ENCODE data around the gene ESRRA.

ESRRA gene

DNA sequence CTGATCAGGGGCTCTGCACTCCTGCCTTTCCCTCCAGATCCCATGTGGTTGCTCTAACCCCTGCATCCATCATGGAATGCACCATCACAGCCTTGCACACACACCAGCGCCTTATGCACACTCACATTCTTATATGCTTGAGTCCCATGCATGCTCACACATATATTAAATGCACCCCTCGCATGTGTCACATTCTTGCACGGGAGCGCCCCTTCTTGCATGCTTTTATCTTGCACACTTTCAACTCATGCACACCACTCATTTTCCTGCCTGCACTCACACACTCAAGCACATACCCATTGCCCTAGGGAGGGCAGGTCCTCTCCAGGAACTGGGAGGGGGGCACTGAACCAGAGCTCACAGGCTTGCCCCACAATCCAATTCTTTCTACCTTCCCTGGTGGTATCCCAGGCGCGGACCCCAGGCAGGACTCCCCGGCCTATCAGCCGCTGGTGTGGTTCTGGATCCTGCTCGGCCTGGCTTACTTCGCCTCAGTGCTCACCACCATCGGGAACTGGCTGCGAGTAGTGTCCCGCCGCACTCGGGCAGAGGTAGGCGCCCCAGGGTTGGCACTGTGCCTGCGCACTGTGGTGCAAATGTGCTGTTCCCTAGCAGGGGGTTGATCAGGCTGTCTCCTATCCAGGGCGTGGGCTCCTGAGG, 7.5 kb upstream of the ESRRA start:
- Histone ChIP-seq H3K9me3 (ENCODE audit: control insufficient read depth in 1 of 2, low read length in 2 of 2) (no peaks in the 10 kb centered on the region), H3K4me3 (ENCODE audit: low read depth in 1 of 2, low read length in 2 of 2) (no peak overlapping the region), H3K27me3 (ENCODE audit: low read depth, low read length) (peaks cover 61% of the 10 kb centered on the region), H3K36me3 (ENCODE audit: control insufficient read depth in 1 of 2, insufficient read depth in 2 of 2, low read length in 2 of 2) (no peaks in the 10 kb centered on the region), H3K4me1 (ENCODE audit: control insufficient read depth in 1 of 2, insufficient read depth in 2 of 2, low read length in 2 of 2) (peaks cover 0 to 22% of the 10 kb centered on the region in 2 donors), H3K27ac (ENCODE audit: low read length) (no peak overlapping the region)

DNA sequence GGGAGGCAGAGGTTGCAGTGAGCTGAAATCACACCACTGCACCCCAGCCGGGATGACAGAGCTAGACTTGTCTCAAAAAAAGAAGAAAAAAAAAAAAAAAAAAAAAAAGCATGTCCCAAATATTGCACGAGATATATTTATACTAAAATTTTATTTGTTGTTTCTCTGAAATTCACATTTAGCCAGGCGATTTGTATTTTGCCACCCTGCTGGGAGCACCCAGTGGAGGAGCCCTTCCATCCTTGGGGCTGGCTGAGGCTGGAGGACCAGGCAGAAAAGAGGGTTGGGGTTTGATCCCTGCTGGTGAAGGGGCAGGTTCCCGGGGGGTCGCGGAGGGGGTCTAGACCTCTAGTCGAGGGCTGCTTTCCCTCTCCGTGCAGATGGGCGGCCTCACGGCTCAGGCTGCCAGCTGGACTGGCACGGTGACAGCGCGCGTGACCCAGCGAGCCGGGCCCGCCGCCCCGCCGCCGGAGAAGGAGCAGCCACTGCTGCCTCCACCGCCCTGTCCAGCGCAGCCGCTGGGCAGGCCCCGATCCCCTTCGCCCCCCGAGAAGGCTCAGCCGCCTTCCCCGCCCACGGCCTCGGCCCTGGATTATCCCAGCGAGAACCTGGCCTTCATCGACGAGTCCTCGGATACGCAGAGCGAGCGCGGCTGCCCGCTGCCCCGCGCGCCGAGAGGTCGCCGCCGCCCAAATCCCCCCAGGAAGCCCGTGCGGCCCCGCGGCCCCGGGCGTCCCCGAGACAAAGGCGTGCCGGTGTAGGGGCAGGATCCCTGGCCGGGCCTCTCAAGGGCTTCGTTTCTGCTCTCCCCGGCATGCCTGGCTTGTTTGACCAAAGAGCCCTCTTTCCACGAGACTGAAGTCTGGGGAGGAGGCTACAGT, 6.1 kb upstream of the ESRRA start:
- peaks cover 52% of the 10 kb centered on the region for H3K27me3 ChIP-seq (ENCODE audit: low read depth, low read length)
- H3K36me3 ChIP-seq (ENCODE audit: control insufficient read depth in 1 of 2, insufficient read depth in 2 of 2, low read length in 2 of 2) = no peaks in the 10 kb centered on the region
- H3K9me3 ChIP-seq (ENCODE audit: control insufficient read depth in 1 of 2, low read length in 2 of 2) = no peaks in the 10 kb centered on the region
- peaks cover 0 to 28% of the 10 kb centered on the region in 2 donors for H3K4me1 ChIP-seq (ENCODE audit: control insufficient read depth in 1 of 2, insufficient read depth in 2 of 2, low read length in 2 of 2)
- H3K27ac ChIP-seq (ENCODE audit: low read length) = no peak overlapping the region
- H3K4me3 ChIP-seq (ENCODE audit: low read depth in 1 of 2, low read length in 2 of 2) = peak overlapping the region in 1 of 2 donors; percentile 58

DNA sequence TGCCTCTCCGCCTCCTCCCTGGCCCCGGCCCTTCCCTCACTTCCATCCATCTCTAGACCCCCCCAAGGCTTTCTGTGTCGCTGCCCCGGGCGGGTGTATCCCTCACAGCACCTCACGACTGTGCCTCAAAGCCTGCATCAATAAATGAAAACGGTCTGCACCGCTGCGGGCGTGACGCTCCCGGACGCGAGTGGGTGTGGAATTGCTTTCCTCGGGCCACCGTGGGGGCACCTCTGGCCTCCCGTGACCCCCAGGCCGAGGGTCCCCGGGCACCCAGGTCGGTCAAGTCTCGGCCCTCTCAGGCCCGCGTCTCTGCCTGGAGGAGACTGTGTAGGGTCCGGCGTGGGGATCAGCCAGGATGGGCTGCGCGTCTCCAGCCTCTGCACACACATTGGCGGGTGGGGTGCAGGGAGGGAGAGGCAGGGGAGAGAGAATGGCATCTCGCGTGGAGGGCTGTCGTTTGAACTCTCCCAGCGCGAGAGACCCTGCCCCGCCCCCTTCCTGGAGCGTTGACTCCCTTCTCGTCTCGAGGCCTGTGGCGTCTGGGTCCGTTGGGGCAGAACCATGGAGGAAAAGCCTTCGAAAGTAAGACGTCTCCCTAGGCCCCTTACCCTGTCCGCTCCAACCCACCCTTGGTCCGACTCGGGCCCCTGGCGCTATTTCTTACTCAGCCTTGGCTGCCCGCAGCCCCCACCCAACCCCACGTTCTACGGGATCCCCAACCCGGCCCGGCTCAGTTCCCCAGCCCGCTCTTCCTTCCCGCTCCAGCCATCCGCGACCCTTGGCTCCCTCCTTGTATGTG, 5.3 kb upstream of the ESRRA start, which contains the start of gene CATSPERZ:
TSS of gene CATSPERZ (plus strand) at position 512 of the 802 bp plus-strand sequence. CDS start at position 565, 53 bp downstream.
- H3K4me1 ChIP-seq (ENCODE audit: control insufficient read depth in 1 of 2, insufficient read depth in 2 of 2, low read length in 2 of 2) = peaks cover 0 to 28% of the 10 kb centered on the region in 2 donors
- peak within 1 kb of the TSS in 1 of 2 donors; percentile 58 for H3K4me3 ChIP-seq (ENCODE audit: low read depth in 1 of 2, low read length in 2 of 2)
- H3K36me3 ChIP-seq (ENCODE audit: control insufficient read depth in 1 of 2, insufficient read depth in 2 of 2, low read length in 2 of 2) = no peaks in the 10 kb centered on the region
- H3K9me3 ChIP-seq (ENCODE audit: control insufficient read depth in 1 of 2, low read length in 2 of 2) = no peaks in the 10 kb centered on the region
- peaks cover 50% of the 10 kb centered on the region for H3K27me3 ChIP-seq (ENCODE audit: low read depth, low read length)
- no peak within 1 kb of the TSS for H3K27ac ChIP-seq (ENCODE audit: low read length)

DNA sequence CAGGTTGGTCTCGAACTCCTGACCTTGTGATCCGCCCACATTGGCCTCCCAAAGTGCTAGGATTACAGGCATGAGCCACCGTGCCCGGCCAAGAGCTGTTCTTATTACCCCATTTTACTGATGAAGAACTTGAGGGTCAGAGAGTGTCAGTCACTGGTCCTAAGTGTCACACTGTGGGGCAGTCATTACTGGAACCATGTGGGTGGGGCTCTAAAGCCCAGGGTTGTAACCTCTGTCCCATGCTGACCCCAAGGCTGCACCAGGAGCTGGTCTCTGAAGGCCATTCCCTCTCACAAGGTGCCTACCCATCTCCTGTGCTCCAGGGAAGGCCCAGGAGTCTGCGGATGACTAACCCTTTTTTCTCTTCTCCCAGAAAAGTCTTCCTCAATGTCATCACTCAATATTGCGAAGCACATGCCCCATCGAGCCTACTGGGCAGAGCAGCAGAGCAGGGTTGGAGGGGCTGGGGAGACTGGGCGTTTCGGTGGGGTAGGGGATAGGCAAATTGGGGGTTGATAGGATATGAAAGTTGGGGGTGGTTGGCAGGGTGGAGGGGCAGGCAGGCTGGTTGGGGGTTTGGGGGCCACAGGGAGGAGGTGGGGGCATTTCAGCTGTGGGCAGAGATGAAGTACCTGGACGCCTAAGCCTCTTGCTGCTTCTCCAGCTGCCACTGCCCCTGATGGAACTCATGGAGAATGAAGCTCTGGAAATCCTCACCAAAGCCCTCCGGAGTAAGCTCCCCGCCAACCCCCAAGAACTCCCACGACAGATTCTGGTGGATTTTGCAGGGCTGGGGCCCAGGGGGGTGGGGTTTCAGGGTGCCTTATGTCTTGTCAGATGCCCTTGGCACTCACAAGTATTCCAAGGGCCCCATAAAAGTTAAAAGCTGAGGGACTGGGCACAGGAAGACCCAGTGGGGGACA, 2.0 kb upstream of the ESRRA start:
- Histone ChIP-seq H3K36me3 (ENCODE audit: control insufficient read depth in 1 of 2, insufficient read depth in 2 of 2, low read length in 2 of 2) (no peaks in the 10 kb centered on the region), H3K4me3 (ENCODE audit: low read depth in 1 of 2, low read length in 2 of 2) (no peak overlapping the region), H3K27me3 (ENCODE audit: low read depth, low read length) (peaks cover 19% of the 10 kb centered on the region), H3K4me1 (ENCODE audit: control insufficient read depth in 1 of 2, insufficient read depth in 2 of 2, low read length in 2 of 2) (peaks cover 6 to 43% of the 10 kb centered on the region in 2 donors), H3K27ac (ENCODE audit: low read length) (peak overlapping the region; percentile 96), H3K9me3 (ENCODE audit: control insufficient read depth in 1 of 2, low read length in 2 of 2) (no peaks in the 10 kb centered on the region)

DNA sequence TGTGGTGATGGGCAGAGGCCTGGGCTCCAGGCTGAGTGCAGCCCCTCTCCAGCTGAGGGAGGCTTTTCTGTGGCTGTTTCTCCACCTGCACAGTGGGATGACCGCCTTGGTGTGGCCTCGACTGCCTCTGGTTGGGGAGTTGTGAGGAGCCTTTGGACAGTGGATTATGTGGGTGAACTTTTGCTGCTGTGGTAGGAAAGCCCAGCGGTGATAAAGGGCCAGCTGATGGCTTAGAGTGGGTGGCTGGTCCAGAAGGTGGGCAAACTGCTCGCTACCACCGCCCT, 1.4 kb upstream of the ESRRA start:
- H3K27me3 ChIP-seq (ENCODE audit: low read depth, low read length) = peaks cover 16% of the 10 kb centered on the region
- peaks cover 6 to 41% of the 10 kb centered on the region in 2 donors for H3K4me1 ChIP-seq (ENCODE audit: control insufficient read depth in 1 of 2, insufficient read depth in 2 of 2, low read length in 2 of 2)
- H3K36me3 ChIP-seq (ENCODE audit: control insufficient read depth in 1 of 2, insufficient read depth in 2 of 2, low read length in 2 of 2) = no peaks in the 10 kb centered on the region
- peak overlapping the region; percentile 96 for H3K27ac ChIP-seq (ENCODE audit: low read length)
- H3K4me3 ChIP-seq (ENCODE audit: low read depth in 1 of 2, low read length in 2 of 2) = peak overlapping the region; percentile 70 to 79
- no peaks in the 10 kb centered on the region for H3K9me3 ChIP-seq (ENCODE audit: control insufficient read depth in 1 of 2, low read length in 2 of 2)

DNA sequence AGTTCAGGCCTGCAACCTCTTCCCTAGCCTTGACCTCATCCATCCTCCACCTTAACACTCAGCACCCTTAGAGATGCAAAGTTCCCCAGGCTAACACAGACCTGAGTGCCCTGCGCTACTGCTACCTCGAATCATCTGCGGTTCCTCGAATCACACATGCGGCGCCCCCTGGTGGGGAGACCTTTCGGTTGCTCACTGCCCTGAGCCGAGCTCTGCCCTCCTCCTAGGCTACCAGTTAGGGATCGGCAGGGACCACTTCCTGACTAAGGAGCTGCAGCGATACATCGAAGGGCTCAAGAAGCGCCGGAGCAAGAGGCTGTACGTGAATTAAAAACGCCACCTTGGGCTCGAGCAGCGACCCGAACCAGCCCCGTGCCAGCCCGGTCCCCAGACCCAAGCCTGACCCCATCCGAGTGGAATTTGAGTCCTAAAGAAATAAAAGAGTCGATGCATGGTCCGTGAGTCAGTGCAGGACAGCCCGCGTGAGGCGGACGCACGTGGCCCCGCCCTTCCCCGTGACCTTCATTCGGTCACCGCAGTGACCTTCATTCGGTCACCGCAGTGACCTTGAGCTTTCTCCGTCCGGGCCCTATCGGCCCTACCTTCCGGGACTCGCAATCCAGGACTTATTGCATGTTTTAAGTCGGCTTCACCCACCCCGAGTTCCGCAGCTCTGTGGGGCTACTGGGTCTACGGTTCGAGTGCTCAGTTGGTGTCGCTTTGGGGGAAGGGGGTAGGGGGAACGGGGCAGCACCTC, 830 bp upstream of the ESRRA start:
- Histone ChIP-seq H3K27ac (ENCODE audit: low read length) (peak overlapping the region; percentile 96), H3K27me3 (ENCODE audit: low read depth, low read length) (peaks cover 14% of the 10 kb centered on the region), H3K4me1 (ENCODE audit: control insufficient read depth in 1 of 2, insufficient read depth in 2 of 2, low read length in 2 of 2) (peaks cover 6 to 36% of the 10 kb centered on the region in 2 donors), H3K9me3 (ENCODE audit: control insufficient read depth in 1 of 2, low read length in 2 of 2) (no peaks in the 10 kb centered on the region), H3K36me3 (ENCODE audit: control insufficient read depth in 1 of 2, insufficient read depth in 2 of 2, low read length in 2 of 2) (no peaks in the 10 kb centered on the region), H3K4me3 (ENCODE audit: low read depth in 1 of 2, low read length in 2 of 2) (peak overlapping the region; percentile 70 to 79)

DNA sequence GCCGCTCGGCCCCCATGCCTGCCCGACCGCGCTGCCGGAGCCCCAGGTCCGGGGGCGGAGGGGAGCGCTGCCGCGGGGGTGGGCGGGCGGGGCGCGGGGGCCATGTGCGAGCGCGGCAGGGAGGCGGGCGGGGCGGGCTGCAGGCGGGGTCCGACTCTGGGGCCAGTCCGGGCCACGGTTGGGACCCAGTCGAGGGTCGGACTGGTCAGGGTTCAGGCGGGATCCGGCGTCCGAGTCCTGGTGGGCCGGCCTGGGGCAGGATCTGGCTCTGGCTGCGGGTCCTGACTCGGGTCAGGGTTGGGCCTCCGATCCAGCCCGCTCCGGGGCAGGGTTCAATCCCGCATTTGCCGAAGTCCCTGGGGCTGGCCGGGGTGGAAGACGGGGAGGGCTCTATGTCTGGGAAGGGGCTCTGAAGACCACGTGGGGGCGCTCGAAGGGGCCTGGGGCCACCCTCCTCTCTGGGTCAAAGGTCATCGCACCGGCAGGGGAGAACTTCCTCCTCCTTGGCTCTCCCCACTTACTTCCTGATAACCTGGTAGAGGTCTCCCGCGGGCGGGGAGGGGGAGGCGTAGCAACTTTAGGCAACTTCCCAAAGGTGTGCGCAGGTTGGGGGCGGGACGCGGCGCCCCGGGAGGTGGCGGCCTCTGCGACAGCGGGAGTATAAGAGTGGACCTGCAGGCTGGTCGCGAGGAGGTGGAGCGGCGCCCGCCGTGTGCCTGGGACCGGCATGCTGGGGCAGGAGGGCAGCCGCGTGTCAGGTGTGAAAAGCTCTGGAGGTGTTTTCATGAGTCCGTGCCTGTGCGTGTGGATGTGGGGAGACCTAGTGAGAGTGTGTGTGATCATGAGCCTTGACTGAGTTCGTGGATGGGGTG, 603 bp downstream of the ESRRA start:
- Histone ChIP-seq H3K27ac (ENCODE audit: low read length) (peak overlapping the region; percentile 45), H3K4me3 (ENCODE audit: low read depth in 1 of 2, low read length in 2 of 2) (peak overlapping the region; percentile 78), H3K36me3 (ENCODE audit: control insufficient read depth in 1 of 2, insufficient read depth in 2 of 2, low read length in 2 of 2) (no peaks in the 10 kb centered on the region), H3K9me3 (ENCODE audit: control insufficient read depth in 1 of 2, low read length in 2 of 2) (no peaks in the 10 kb centered on the region), H3K27me3 (ENCODE audit: low read depth, low read length) (no peaks in the 10 kb centered on the region), H3K4me1 (ENCODE audit: control insufficient read depth in 1 of 2, insufficient read depth in 2 of 2, low read length in 2 of 2) (peaks cover 6 to 21% of the 10 kb centered on the region in 2 donors)

DNA sequence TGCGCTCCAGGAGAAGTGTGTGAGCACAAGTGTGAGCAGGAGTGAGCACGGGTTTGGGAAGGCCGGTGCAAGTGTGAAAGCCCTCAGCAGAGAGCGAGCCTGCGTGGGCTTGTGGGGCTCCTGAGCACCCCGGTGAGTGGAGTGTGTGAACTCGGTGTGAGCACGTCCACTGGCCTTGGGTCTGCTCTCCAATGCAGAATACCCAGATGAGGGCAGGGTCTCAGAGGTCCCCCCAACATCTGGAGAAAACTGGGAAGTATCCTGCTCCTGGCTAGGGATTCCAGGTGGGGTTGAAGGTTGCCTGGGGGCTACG, 1.2 kb downstream of the ESRRA start:
- Histone ChIP-seq H3K27ac (ENCODE audit: low read length) (peak overlapping the region; percentile 45), H3K4me1 (ENCODE audit: control insufficient read depth in 1 of 2, insufficient read depth in 2 of 2, low read length in 2 of 2) (peaks cover 6 to 20% of the 10 kb centered on the region in 2 donors), H3K27me3 (ENCODE audit: low read depth, low read length) (no peaks in the 10 kb centered on the region)

DNA sequence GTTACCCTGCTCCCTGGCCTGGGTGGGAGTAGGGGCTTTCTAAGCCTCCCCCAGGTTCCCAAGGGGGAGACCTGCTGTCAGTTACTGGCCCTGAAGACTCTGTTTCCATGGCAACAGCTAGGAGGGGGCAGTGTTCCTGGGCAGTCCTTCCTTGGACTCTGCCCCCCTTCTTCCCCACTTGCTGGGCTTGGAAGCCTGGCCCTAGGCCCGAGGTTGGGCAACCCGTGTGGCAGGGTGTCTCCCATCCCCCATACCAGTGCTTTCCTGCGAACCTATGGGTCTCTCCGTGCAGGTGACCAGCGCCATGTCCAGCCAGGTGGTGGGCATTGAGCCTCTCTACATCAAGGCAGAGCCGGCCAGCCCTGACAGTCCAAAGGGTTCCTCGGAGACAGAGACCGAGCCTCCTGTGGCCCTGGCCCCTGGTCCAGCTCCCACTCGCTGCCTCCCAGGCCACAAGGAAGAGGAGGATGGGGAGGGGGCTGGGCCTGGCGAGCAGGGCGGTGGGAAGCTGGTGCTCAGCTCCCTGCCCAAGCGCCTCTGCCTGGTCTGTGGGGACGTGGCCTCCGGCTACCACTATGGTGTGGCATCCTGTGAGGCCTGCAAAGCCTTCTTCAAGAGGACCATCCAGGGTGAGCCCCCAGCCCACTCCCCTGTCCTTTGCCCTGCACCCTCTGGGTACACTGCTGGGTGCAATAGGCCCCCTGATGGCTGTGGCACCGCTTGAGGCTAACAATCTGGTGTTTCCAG, 1.7 kb downstream of the ESRRA start:
- H3K36me3 ChIP-seq (ENCODE audit: control insufficient read depth in 1 of 2, insufficient read depth in 2 of 2, low read length in 2 of 2) = no peaks in the 10 kb centered on the region
- no peaks in the 10 kb centered on the region for H3K27me3 ChIP-seq (ENCODE audit: low read depth, low read length)
- H3K9me3 ChIP-seq (ENCODE audit: control insufficient read depth in 1 of 2, low read length in 2 of 2) = no peaks in the 10 kb centered on the region
- peak overlapping the region; percentile 78 for H3K4me3 ChIP-seq (ENCODE audit: low read depth in 1 of 2, low read length in 2 of 2)
- H3K27ac ChIP-seq (ENCODE audit: low read length) = peak overlapping the region; percentile 45
- peaks cover 6 to 20% of the 10 kb centered on the region in 2 donors for H3K4me1 ChIP-seq (ENCODE audit: control insufficient read depth in 1 of 2, insufficient read depth in 2 of 2, low read length in 2 of 2)

More for the DNA sequence above, 1.2 kb downstream of the ESRRA start:
- H3K36me3 ChIP-seq (ENCODE audit: control insufficient read depth in 1 of 2, insufficient read depth in 2 of 2, low read length in 2 of 2) = no peaks in the 10 kb centered on the region
- H3K4me3 ChIP-seq (ENCODE audit: low read depth in 1 of 2, low read length in 2 of 2) = peak overlapping the region; percentile 78
- no peaks in the 10 kb centered on the region for H3K9me3 ChIP-seq (ENCODE audit: control insufficient read depth in 1 of 2, low read length in 2 of 2)

All from muscle layer of duodenum (tissue), 2 donors.